ENCODE data around the gene NFKBIB. TPM values are rescaled to one million over a fixed set of nuclear protein-coding genes. Genes with fewer than 3 reads are reported as not detected.

Gene NFKBIB
- total and polyA plus RNA-seq, 2 of the 13 experiments (the other 11 are each of a cell fraction or from before 2014, with no cell fraction given): 8.6 to 14.9 TPM

DNA sequence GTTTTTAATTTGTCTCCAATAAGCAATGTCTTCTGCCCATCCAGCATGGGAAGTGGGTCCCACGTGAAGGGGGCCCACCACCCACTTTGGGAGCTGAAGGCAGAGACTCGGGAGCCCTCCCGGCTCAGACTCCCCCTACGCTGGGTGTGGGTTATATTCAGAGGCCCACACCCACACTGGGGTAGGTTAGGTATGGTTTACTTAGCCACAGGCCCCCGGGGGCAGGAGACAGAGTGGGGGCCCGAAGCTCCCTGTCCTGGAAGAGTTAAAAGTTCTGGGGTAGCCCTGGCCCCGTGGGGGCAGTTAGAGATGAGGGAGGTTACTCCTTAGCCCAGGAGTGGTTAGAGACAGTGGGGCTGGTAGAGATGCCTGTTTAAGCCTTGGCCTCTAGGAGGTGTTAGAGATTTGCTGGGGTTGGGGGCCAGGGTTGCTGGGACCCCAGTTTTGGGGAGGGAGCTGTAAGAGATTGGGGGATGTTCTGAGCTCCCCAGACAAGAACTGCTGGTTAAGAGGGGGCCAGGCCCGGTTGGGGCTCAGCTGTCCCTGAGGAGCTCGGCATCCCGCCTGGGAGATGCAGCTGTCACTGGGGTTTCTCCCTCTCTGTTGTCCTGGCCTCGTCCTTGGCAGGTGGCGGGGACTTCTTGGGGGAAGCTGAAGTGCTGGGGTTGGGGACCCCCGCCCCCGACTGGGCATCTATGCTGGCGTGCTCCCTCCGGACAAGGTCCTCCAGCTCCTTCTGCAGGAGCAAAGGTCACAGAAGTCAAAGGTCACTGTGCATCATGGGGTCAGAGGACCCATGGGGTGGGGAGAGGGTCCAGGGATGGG is 21.0 kb upstream of the NFKBIB start (continued):
- TF ChIP-seq, protein P1, sequence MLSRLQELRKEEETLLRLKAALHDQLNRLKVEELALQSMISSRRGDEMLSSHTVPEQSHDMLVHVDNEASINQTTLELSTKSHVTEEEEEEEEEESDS (CRISPR knock-in tag; IDR thresholded peaks at IDR 0.05; ENCODE audit: borderline replicate concordance): no peak
- TF ChIP-seq LCORL (IDR thresholded peaks at IDR 0.05) (no peak), LCORL (CRISPR knock-in tag; IDR thresholded peaks at IDR 0.05) (0 out of 2 replicates have a peak, but pooled peaks have one; percentile 38), MATR3 (CRISPR knock-in tag; IDR thresholded peaks at IDR 0.05) (no peak), HNF4G (IDR thresholded peaks at IDR 0.05; ENCODE audit: borderline replicate concordance, low read depth, low read length) (peak; percentile 44; the same call in 1 of the 2 replicates), HNF4G (CRISPR knock-in tag; IDR thresholded peaks at IDR 0.05; ENCODE audit: borderline replicate concordance, low read depth) (no peak), SRY (CRISPR knock-in tag; IDR thresholded peaks at IDR 0.05) (0 out of 2 replicates have a peak, but pooled peaks have one; percentile 12), CHD4 (IDR thresholded peaks at IDR 0.05; ENCODE audit: borderline replicate concordance, low read length) (no peak), XRCC5 (optimal IDR thresholded peaks at IDR 0.05; ENCODE audit: low read length) (no peak), BRCA1 (CRISPR knock-in tag; IDR thresholded peaks at IDR 0.05) (no peak)
- TF ChIP-seq, protein P2, sequence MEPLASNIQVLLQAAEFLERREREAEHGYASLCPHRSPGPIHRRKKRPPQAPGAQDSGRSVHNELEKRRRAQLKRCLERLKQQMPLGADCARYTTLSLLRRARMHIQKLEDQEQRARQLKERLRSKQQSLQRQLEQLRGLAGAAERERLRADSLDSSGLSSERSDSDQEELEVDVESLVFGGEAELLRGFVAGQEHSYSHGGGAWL (CRISPR knock-in tag; IDR thresholded peaks at IDR 0.05): no peak

DNA sequence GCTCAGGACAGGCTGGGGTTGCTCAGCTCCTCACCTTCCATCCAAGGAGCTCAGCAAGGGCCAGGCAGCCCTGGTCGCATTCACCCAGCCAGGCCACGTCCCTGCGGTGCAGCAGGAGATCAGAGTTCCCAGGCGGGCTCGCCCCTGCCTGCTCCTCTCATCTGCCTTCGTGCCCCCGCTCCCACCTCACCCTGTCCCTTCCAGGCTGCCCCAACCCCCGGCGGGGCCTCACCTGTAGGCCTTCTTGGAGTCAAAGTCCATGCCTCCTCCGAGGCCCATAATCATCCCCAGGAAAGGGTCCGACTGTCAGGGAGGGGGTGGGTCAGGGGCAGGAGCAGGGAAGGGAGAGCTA is 20.4 kb upstream of the NFKBIB start:
- no TSS peak for BruUV-seq (replicated peaks)
- DNase-seq (ENCODE audit: low spot score): no peak
- Histone ChIP-seq H4K20me1 (ENCODE audit: insufficient read depth, low read length) (no peaks in the 10 kb centered on the region), H3K27me3 (ENCODE audit: control insufficient read depth in 1 of 2, insufficient read depth in 2 of 2, low read length in 2 of 2) (no peaks in the 10 kb centered on the region), H3K79me2 (ENCODE audit: insufficient read depth, low read length) (no peaks in the 10 kb centered on the region), H2AFZ (ENCODE audit: low read length) (no peak overlapping the region), H3K9me3 (ENCODE audit: low read length) (no peaks in the 10 kb centered on the region), H3K4me2 (ENCODE audit: low read depth, low read length) (0 out of 2 replicates have a peak overlapping the region, but pooled peaks have one; percentile 15), H3K4me1 (ENCODE audit: insufficient read depth, low read length) (peaks cover 45% of the 10 kb centered on the region), H3K36me3 (replicated peaks in 1 of 2; ENCODE audit: control insufficient read depth in 1 of 2, insufficient read depth in 2 of 2, low read length in 2 of 2) (peaks cover 0 to 2% of the 10 kb centered on the region in 2 experiments; a peak in 2 of 5 replicates), H3K9ac (ENCODE audit: insufficient read depth, low read depth, low read length) (no peak overlapping the region), H3K4me3 (replicated peaks in 1 of 3; ENCODE audit: insufficient read depth in 1 of 3, low read depth in 2 of 3, low read length in 3 of 3) (no peak overlapping the region), H3K27ac (ENCODE audit: extremely low read length, insufficient read depth, low read length) (no peak overlapping the region)
- POLR2A ChIA-PET: interaction anchor here (1.3 to 5.6 kb wide), 5 partner anchors 8 to 30 kb away, joined by 4 to 37 read pairs (median 7); partner anchors contain the start of genes NFKBIB and SIRT2
- WGBS (ENCODE audit: low lambda C conversion rate): 60% methylated on average over 11 of the region's 11 CpGs
- no peak for FAIRE-seq
- intact Hi-C loops (cut with micrococcal nuclease; ENCODE audit: unreplicated experiment): no loop called here
- in situ Hi-C loops (cut with HindIII; ENCODE audit: extremely low pct_ligation_motif_present, low pct_unique_long_range_greater_than_20kb): no loop called here
- ATAC-seq: peak; percentile 9; the same call in 1 of the 3 replicates
- CTCF ChIA-PET (ENCODE audit: low intra/inter-chr PET ratio, low total read pairs): no interaction called here
- TF ChIP-seq, protein P3, sequence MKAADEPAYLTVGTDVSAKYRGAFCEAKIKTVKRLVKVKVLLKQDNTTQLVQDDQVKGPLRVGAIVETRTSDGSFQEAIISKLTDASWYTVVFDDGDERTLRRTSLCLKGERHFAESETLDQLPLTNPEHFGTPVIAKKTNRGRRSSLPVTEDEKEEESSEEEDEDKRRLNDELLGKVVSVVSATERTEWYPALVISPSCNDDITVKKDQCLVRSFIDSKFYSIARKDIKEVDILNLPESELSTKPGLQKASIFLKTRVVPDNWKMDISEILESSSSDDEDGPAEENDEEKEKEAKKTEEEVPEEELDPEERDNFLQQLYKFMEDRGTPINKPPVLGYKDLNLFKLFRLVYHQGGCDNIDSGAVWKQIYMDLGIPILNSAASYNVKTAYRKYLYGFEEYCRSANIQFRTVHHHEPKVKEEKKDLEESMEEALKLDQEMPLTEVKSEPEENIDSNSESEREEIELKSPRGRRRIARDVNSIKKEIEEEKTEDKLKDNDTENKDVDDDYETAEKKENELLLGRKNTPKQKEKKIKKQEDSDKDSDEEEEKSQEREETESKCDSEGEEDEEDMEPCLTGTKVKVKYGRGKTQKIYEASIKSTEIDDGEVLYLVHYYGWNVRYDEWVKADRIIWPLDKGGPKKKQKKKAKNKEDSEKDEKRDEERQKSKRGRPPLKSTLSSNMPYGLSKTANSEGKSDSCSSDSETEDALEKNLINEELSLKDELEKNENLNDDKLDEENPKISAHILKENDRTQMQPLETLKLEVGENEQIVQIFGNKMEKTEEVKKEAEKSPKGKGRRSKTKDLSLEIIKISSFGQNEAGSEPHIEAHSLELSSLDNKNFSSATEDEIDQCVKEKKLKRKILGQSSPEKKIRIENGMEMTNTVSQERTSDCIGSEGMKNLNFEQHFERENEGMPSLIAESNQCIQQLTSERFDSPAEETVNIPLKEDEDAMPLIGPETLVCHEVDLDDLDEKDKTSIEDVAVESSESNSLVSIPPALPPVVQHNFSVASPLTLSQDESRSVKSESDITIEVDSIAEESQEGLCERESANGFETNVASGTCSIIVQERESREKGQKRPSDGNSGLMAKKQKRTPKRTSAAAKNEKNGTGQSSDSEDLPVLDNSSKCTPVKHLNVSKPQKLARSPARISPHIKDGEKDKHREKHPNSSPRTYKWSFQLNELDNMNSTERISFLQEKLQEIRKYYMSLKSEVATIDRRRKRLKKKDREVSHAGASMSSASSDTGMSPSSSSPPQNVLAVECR (CRISPR knock-in tag; IDR thresholded peaks at IDR 0.05; ENCODE audit: borderline replicate concordance): no peak
- TF ChIP-seq, protein P4, sequence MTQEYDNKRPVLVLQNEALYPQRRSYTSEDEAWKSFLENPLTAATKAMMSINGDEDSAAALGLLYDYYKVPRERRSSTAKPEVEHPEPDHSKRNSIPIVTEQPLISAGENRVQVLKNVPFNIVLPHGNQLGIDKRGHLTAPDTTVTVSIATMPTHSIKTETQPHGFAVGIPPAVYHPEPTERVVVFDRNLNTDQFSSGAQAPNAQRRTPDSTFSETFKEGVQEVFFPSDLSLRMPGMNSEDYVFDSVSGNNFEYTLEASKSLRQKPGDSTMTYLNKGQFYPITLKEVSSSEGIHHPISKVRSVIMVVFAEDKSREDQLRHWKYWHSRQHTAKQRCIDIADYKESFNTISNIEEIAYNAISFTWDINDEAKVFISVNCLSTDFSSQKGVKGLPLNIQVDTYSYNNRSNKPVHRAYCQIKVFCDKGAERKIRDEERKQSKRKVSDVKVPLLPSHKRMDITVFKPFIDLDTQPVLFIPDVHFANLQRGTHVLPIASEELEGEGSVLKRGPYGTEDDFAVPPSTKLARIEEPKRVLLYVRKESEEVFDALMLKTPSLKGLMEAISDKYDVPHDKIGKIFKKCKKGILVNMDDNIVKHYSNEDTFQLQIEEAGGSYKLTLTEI (CRISPR knock-in tag; conservative IDR thresholded peaks at IDR 0.05): no peak
- no peak for TF ChIP-seq ZNF205 (CRISPR knock-in tag; IDR thresholded peaks at IDR 0.05)
- TF ChIP-seq, protein P5, sequence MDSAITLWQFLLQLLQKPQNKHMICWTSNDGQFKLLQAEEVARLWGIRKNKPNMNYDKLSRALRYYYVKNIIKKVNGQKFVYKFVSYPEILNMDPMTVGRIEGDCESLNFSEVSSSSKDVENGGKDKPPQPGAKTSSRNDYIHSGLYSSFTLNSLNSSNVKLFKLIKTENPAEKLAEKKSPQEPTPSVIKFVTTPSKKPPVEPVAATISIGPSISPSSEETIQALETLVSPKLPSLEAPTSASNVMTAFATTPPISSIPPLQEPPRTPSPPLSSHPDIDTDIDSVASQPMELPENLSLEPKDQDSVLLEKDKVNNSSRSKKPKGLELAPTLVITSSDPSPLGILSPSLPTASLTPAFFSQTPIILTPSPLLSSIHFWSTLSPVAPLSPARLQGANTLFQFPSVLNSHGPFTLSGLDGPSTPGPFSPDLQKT (CRISPR knock-in tag; IDR thresholded peaks at IDR 0.05; ENCODE audit: borderline replicate concordance): no peak
